Astrocyte of the cerebellum (primary cell): ENCODE results near the gene AGBL1.

Source experiments
- DNase-seq: peaks from one replicate; pipeline ENCODE4 v3.0.0-alpha.2; 2011; ENCODE audit warnings: low read depth
- H3K4me3 ChIP-seq: 2 replicates; pipeline ENCODE4 v1.5.1; 2011; ENCODE audit warnings: mild to moderate bottlenecking, low read depth, low read length, moderate library complexity
- CTCF ChIP-seq: IDR thresholded peaks from 2 replicates; pipeline ENCODE4 v1.5.1; 2012; ENCODE audit warnings: low read length, low read depth, moderate library complexity, mild to moderate bottlenecking; ENCODE audit errors: missing control alignments
- in situ Hi-C: cut with HindIII; loops from 2 replicates; pipeline ENCODE4 v1.10.0; 2017; ENCODE audit warnings: low sequenced_read_pairs

AGBL1 gene

GRCh38 chr15:86570738-86571137, 491.1 kb downstream of the AGBL1 start:
- TF ChIP-seq CTCF, result no peak
- in situ Hi-C loops, result no loop called here

GRCh38 chr15:86571873-86572272, 492.2 kb downstream of the AGBL1 start:
- TF ChIP-seq CTCF, result no peak
- DNase-seq, result no peak
- H3K4me3 ChIP-seq, result no peak overlapping the region
- in situ Hi-C loops, result no loop called here

More at GRCh38 chr15:86570738-86571137, 491.1 kb downstream of the AGBL1 start:
- DNase-seq, result no peak
- H3K4me3 ChIP-seq, result no peak overlapping the region

GRCh38 chr15:86572368-86572841, 492.7 kb downstream of the AGBL1 start:
- in situ Hi-C loops, result no loop called here
- no peak for DNase-seq

GRCh38 chr15:86573476-86573875, 493.8 kb downstream of the AGBL1 start:
- H3K4me3 ChIP-seq, result no peak overlapping the region
- DNase-seq, result no peak
- in situ Hi-C loops, result no loop called here
- TF ChIP-seq CTCF, result no peak

More at GRCh38 chr15:86572368-86572841, 492.7 kb downstream of the AGBL1 start:
- H3K4me3 ChIP-seq, result no peak overlapping the region
- TF ChIP-seq CTCF, result no peak

GRCh38 chr15:86588413-86588812, 508.7 kb downstream of the AGBL1 start:
- TF ChIP-seq CTCF, result no peak
- in situ Hi-C loops, result no loop called here
- DNase-seq, result no peak
- H3K4me3 ChIP-seq, result no peak overlapping the region

GRCh38 chr15:86590461-86590860, 510.8 kb downstream of the AGBL1 start:
- in situ Hi-C loops, result no loop called here
- DNase-seq, result no peak
- H3K4me3 ChIP-seq, result no peak overlapping the region
- no peak for TF ChIP-seq CTCF

GRCh38 chr15:86591158-86591557, 511.5 kb downstream of the AGBL1 start:
- H3K4me3 ChIP-seq, result no peak overlapping the region
- DNase-seq, result no peak
- in situ Hi-C loops, result no loop called here
- no peak for TF ChIP-seq CTCF
